Liver (tissue), 3 donors: ENCODE data around the gene SPATA33.

ENCODE experiments used
- EGR1 ChIP-seq, 2 donors: IDR thresholded peaks; 2 replicates each; pipeline ENCODE4 v1.6.1; 2016 to 2018; ENCODE audit warnings: antibody characterized with exemption in 2 of 2, low read depth in 2 of 2
- HNF4A ChIP-seq, 2 donors: conservative IDR thresholded peaks; 2 replicates each; pipeline ENCODE4 v1.6.1; 2016; ENCODE audit warnings: antibody characterized with exemption in 2 of 2, mild to moderate bottlenecking in 2 of 2
- JUND ChIP-seq, 2 donors: IDR thresholded peaks; 2 replicates each; pipeline ENCODE4 v1.6.1; 2016; ENCODE audit warnings: antibody characterized with exemption in 2 of 2
- MAX ChIP-seq: IDR thresholded peaks from 2 replicates; pipeline ENCODE4 v1.6.1; 2016; ENCODE audit warnings: antibody characterized with exemption
- RAD21 ChIP-seq, 2 donors: IDR thresholded peaks; 2 replicates each; pipeline ENCODE4 v1.6.1; 2016; ENCODE audit warnings: antibody characterized with exemption in 2 of 2, mild to moderate bottlenecking in 2 of 2
- REST ChIP-seq: IDR thresholded peaks from 2 replicates; pipeline ENCODE4 v1.6.1; 2016; ENCODE audit warnings: antibody characterized with exemption, mild to moderate bottlenecking
- RXRA ChIP-seq, 2 donors: IDR thresholded peaks; 2 replicates each; pipeline ENCODE4 v1.6.1; 2017 to 2018; ENCODE audit warnings: antibody characterized with exemption in 2 of 2, mild to moderate bottlenecking in 1 of 2
- TF ChIP-seq, protein P1 (sequence below): fragments of 150-350 bp; IDR thresholded peaks from 2 replicates; pipeline ENCODE4 v1.5.1; 2017; ENCODE audit warnings: improper control_type of control experiment, low read depth, low read length; ENCODE audit not compliant: missing input control
- TF ChIP-seq, protein P2 (sequence below): IDR thresholded peaks from 2 replicates; pipeline ENCODE4 v1.6.1; 2016; ENCODE audit warnings: antibody characterized with exemption
- donor health status: healthy.
- donor health status: healthy.

- TF ChIP-seq, protein P1, sequence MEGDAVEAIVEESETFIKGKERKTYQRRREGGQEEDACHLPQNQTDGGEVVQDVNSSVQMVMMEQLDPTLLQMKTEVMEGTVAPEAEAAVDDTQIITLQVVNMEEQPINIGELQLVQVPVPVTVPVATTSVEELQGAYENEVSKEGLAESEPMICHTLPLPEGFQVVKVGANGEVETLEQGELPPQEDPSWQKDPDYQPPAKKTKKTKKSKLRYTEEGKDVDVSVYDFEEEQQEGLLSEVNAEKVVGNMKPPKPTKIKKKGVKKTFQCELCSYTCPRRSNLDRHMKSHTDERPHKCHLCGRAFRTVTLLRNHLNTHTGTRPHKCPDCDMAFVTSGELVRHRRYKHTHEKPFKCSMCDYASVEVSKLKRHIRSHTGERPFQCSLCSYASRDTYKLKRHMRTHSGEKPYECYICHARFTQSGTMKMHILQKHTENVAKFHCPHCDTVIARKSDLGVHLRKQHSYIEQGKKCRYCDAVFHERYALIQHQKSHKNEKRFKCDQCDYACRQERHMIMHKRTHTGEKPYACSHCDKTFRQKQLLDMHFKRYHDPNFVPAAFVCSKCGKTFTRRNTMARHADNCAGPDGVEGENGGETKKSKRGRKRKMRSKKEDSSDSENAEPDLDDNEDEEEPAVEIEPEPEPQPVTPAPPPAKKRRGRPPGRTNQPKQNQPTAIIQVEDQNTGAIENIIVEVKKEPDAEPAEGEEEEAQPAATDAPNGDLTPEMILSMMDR, result no peak
- no peak for TF ChIP-seq RAD21 (IDR thresholded peaks at IDR 0.05)
- no peak for TF ChIP-seq REST
- no peak for TF ChIP-seq HNF4A (conservative IDR thresholded peaks at IDR 0.05)
- TF ChIP-seq MAX, result no peak
- TF ChIP-seq, protein P2, sequence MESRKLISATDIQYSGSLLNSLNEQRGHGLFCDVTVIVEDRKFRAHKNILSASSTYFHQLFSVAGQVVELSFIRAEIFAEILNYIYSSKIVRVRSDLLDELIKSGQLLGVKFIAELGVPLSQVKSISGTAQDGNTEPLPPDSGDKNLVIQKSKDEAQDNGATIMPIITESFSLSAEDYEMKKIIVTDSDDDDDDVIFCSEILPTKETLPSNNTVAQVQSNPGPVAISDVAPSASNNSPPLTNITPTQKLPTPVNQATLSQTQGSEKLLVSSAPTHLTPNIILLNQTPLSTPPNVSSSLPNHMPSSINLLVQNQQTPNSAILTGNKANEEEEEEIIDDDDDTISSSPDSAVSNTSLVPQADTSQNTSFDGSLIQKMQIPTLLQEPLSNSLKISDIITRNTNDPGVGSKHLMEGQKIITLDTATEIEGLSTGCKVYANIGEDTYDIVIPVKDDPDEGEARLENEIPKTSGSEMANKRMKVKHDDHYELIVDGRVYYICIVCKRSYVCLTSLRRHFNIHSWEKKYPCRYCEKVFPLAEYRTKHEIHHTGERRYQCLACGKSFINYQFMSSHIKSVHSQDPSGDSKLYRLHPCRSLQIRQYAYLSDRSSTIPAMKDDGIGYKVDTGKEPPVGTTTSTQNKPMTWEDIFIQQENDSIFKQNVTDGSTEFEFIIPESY, result no peak
- no peak for TF ChIP-seq JUND (IDR thresholded peaks at IDR 0.05)
- TF ChIP-seq EGR1 (IDR thresholded peaks at IDR 0.05; ENCODE audit: low read depth in 2 of 2), result no peak
- TF ChIP-seq RXRA (IDR thresholded peaks at IDR 0.05), result no peak
Measured at GRCh38 chr16:89619840-89620239, 37.8 kb upstream of the SPATA33 start.
